OCI-LY1 (cell line): ENCODE measurements around the gene ADAM33.

Experiments used
- H2AFZ ChIP-seq: fragments of 200-600 bp; sonication (generic), shearing (Covaris generic); 2 replicates; pipeline ENCODE4 v1.6.0; 2014; ENCODE audit warnings: antibody characterized with exemption, mild to moderate bottlenecking, low read length
- H3F3A ChIP-seq: fragments of 200-600 bp; sonication (generic), shearing (Covaris generic); 2 replicates; pipeline ENCODE4 v1.6.0; 2014; ENCODE audit warnings: mild to moderate bottlenecking, antibody characterized with exemption, low read length, moderate library complexity; ENCODE audit not compliant: insufficient read depth
- H3K27ac ChIP-seq: fragments of 200-600 bp; sonication (generic); 2 replicates; pipeline ENCODE4 v1.5.1; 2014; ENCODE audit warnings: low read length, mixed run types, mild to moderate bottlenecking, low read depth; ENCODE audit not compliant: poor library complexity, severe bottlenecking
- H3K27me3 ChIP-seq: fragments of 200-600 bp; sonication (generic); 2 replicates; pipeline ENCODE4 v1.6.0; 2014; ENCODE audit warnings: antibody characterized with exemption, mild to moderate bottlenecking, low read length, moderate library complexity; ENCODE audit not compliant: insufficient read depth
- H3K36me3 ChIP-seq: fragments of 200-600 bp; sonication (generic); 2 replicates; pipeline ENCODE4 v1.6.1; 2014; ENCODE audit warnings: mild to moderate bottlenecking, antibody characterized with exemption, low read length, moderate library complexity, mixed read lengths; ENCODE audit not compliant: insufficient read depth
- H3K4me1 ChIP-seq: fragments of 200-600 bp; sonication (generic); 2 replicates; pipeline ENCODE4 v1.5.1; 2014; ENCODE audit warnings: mild to moderate bottlenecking, low read length, moderate library complexity; ENCODE audit not compliant: insufficient read depth, severe bottlenecking
- H3K4me2 ChIP-seq: fragments of 200-600 bp; sonication (generic), shearing (Covaris generic); 2 replicates; pipeline ENCODE4 v1.6.1; 2014; ENCODE audit warnings: low read length
- H3K4me3 ChIP-seq: fragments of 200-600 bp; sonication (generic); 2 replicates; pipeline ENCODE4 v1.5.1; 2014; ENCODE audit warnings: low read length, low read depth, mild to moderate bottlenecking, mixed read lengths; ENCODE audit not compliant: poor library complexity, severe bottlenecking
- H3K79me2 ChIP-seq: fragments of 200-600 bp; shearing (Covaris generic); 2 replicates; pipeline ENCODE4 v1.6.1; 2016; ENCODE audit warnings: mixed run types, low read length, mixed read lengths; ENCODE audit not compliant: insufficient read depth
- H3K9ac ChIP-seq: fragments of 200-600 bp; sonication (generic), shearing (Covaris generic); 2 replicates; pipeline ENCODE4 v1.6.1; 2014; ENCODE audit warnings: mild to moderate bottlenecking, low read length, mixed read lengths
- H3K9me2 ChIP-seq: fragments of 200-600 bp; sonication (generic), shearing (Covaris generic); 2 replicates; pipeline ENCODE4 v1.6.1; 2014; ENCODE audit warnings: low read depth, mild to moderate bottlenecking, low read length, mixed read lengths
- H3K9me3 ChIP-seq: fragments of 200-600 bp; shearing (Covaris generic); 2 replicates; pipeline ENCODE4 v1.6.1; 2014; ENCODE audit warnings: low read length, mixed read lengths
- H4K20me1 ChIP-seq: fragments of 200-600 bp; sonication (generic), shearing (Covaris generic); 2 replicates; pipeline ENCODE4 v1.6.0; 2016; ENCODE audit warnings: mild to moderate bottlenecking, low read length; ENCODE audit not compliant: insufficient read depth
- EZH2 ChIP-seq: fragments of 200-600 bp; sonication (generic), shearing (Covaris generic); IDR thresholded peaks from 2 replicates; pipeline ENCODE4 v1.8.0; 2017; ENCODE audit warnings: borderline replicate concordance, mixed run types, mild to moderate bottlenecking, antibody characterized with exemption, low read length, moderate library complexity, mixed read lengths
- TF ChIP-seq, protein P1 (sequence below): fragments of 200-600 bp; sonication (generic), shearing (Covaris generic); IDR thresholded peaks from 2 replicates; pipeline ENCODE4 v1.5.1; 2017; ENCODE audit warnings: mild to moderate bottlenecking, antibody characterized with exemption, low read length, moderate library complexity, mixed read lengths

The ADAM33 gene

DNA sequence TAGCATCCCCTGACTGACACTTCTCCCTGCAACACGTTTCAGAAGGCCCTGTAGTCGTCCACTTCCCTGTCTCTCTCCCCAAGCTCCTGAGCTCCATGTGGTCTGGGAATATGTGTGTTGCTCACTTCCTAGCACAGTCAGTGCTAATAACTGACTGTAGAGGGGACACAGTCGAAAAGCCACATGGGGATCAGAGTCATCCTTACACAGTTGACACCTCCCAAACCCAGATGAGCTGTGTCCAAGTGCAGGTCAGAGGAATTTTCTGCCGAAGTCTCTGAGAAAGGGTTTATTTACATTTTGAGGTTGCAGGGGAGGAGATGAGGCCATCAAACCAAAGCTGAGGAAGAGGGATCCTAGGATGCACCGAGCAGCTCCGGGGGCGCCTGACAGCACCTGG is 3.5 kb upstream of the ADAM33 start:
- Histone ChIP-seq H3K4me2 (no peak overlapping the region), H3K27ac (no peak overlapping the region)
- no peak for TF ChIP-seq EZH2
- TF ChIP-seq, protein P1, sequence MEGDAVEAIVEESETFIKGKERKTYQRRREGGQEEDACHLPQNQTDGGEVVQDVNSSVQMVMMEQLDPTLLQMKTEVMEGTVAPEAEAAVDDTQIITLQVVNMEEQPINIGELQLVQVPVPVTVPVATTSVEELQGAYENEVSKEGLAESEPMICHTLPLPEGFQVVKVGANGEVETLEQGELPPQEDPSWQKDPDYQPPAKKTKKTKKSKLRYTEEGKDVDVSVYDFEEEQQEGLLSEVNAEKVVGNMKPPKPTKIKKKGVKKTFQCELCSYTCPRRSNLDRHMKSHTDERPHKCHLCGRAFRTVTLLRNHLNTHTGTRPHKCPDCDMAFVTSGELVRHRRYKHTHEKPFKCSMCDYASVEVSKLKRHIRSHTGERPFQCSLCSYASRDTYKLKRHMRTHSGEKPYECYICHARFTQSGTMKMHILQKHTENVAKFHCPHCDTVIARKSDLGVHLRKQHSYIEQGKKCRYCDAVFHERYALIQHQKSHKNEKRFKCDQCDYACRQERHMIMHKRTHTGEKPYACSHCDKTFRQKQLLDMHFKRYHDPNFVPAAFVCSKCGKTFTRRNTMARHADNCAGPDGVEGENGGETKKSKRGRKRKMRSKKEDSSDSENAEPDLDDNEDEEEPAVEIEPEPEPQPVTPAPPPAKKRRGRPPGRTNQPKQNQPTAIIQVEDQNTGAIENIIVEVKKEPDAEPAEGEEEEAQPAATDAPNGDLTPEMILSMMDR, result no peak

DNA sequence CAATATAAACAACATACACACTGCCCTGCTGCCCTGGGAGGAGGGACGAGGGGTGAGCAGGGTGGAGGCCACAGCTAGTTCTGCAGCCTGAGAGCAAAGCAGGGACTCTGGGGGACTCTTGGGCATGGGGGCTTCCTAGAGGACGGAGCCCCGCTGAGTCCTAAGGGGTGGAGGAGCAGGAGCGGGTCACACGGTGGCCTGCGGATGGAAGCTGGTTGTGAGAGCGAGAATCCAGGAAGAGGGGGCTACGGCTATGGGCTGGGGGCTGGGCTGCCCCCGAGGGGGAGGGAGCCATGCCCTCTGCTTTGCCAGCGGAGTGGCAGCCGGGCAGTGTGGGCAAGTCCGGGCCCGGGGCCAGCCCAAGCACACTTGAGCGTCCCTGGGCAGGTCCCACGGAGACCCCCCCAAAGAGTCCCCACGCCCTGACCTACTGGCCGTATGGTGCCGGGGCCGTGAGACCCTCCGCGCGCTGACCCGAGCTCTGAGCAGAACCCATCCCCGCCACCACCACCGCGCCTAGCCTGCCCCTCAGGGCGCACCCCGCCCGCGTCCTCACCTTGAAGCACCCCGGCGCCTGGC is 369 bp downstream of the ADAM33 start:
- H3K9me2 ChIP-seq, result no peaks in the 10 kb centered on the region
- no peak for TF ChIP-seq EZH2
- TF ChIP-seq, protein P1, result no peak
- no peaks in the 10 kb centered on the region for H3F3A ChIP-seq
- H3K4me1 ChIP-seq, result no peaks in the 10 kb centered on the region
- no peak overlapping the region for H3K9ac ChIP-seq
- no peak overlapping the region for H3K27ac ChIP-seq
- H3K79me2 ChIP-seq, result no peaks in the 10 kb centered on the region
- H2AFZ ChIP-seq, result no peak overlapping the region
- H3K9me3 ChIP-seq, result no peaks in the 10 kb centered on the region
- H3K27me3 ChIP-seq, result peaks cover 6% of the 10 kb centered on the region; the same call in 1 of the 2 replicates
- H3K4me2 ChIP-seq, result no peak overlapping the region
- no peaks in the 10 kb centered on the region for H3K36me3 ChIP-seq
- H4K20me1 ChIP-seq, result no peaks in the 10 kb centered on the region
- no peak overlapping the region for H3K4me3 ChIP-seq

More for the DNA sequence above, 3.5 kb upstream of the ADAM33 start:
- H3K4me1 ChIP-seq, result no peaks in the 10 kb centered on the region
- H3K27me3 ChIP-seq, result peaks cover 6% of the 10 kb centered on the region
- H3K9me3 ChIP-seq, result no peaks in the 10 kb centered on the region
- no peaks in the 10 kb centered on the region for H3K9me2 ChIP-seq
- no peak overlapping the region for H3K9ac ChIP-seq
- no peaks in the 10 kb centered on the region for H3K36me3 ChIP-seq
- no peaks in the 10 kb centered on the region for H3F3A ChIP-seq
- no peak overlapping the region for H3K4me3 ChIP-seq
- H4K20me1 ChIP-seq, result no peaks in the 10 kb centered on the region
- no peak overlapping the region for H2AFZ ChIP-seq
- H3K79me2 ChIP-seq, result no peaks in the 10 kb centered on the region

DNA sequence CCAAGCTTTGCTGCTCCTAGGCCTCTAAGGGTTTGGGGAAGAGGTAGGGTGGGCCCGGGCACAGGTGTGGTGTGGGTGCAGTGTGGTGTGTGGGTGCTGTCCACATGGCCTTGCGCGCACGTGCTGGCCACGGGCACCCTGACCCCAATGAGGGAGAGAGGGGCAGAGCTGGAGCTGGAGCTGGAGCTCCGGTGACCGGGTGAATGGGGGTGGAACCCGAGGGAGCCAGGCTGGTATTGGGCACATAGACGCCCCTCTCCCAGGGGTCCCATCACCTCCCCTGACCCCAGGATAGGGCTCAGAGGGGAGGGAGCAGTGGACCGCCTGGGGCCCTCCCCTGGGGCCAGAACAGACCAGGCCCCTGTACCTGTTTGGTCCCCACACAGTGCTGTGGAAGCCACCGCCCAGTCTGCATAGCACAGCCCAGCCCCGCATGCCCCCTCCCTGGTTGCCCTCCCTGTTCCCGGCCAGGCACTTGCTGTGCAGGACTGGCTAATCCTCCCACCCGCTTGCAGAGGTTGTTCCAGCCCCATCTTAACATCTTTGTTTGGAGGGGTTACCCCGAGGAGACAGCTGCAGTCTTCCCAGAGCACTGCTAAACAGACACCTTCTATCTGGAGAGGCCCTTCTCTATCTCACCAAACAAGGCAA is 984 bp downstream of the ADAM33 start:
- Histone ChIP-seq H3K4me2 (no peak overlapping the region), H2AFZ (no peak overlapping the region), H3K9me3 (no peaks in the 10 kb centered on the region), H3K36me3 (no peaks in the 10 kb centered on the region), H3F3A (no peaks in the 10 kb centered on the region), H4K20me1 (no peaks in the 10 kb centered on the region), H3K4me1 (no peaks in the 10 kb centered on the region), H3K4me3 (no peak overlapping the region), H3K27ac (no peak overlapping the region), H3K79me2 (no peaks in the 10 kb centered on the region), H3K27me3 (peaks cover 6% of the 10 kb centered on the region; the same call in 1 of the 2 replicates), H3K9ac (no peak overlapping the region), H3K9me2 (no peaks in the 10 kb centered on the region)
- TF ChIP-seq, protein P1, result no peak
- no peak for TF ChIP-seq EZH2
